NCI-H524 treated with DMSO at 0.1 percent for 48 hours (cell line): ENCODE results near the gene GRM7.

Experiments
- DNase-seq: peaks from one replicate; lab custom pipeline; 2025; lab: John Stamatoyannopoulos, UW

The GRM7 gene

GRCh38 chr3:7241584-7242302, 380.8 kb downstream of the GRM7 start:
- DNase-seq, result no peak

- no peak for DNase-seq
Observed at GRCh38 chr3:7242303-7242635, 381.4 kb downstream of the GRM7 start.

GRCh38 chr3:7249493-7250076, 388.7 kb downstream of the GRM7 start:
- no peak for DNase-seq

GRCh38 chr3:7254251-7254650, 393.3 kb downstream of the GRM7 start:
- DNase-seq, result no peak

- no peak for DNase-seq
Observed at GRCh38 chr3:7260975-7261374, 400.1 kb downstream of the GRM7 start.

- DNase-seq, result no peak
Observed at GRCh38 chr3:7263347-7264195, 402.7 kb downstream of the GRM7 start.

- no peak for DNase-seq
Observed at GRCh38 chr3:7264196-7264526, 403.2 kb downstream of the GRM7 start.

- DNase-seq, result no peak
Observed at GRCh38 chr3:7265736-7266135, 404.8 kb downstream of the GRM7 start.

- no peak for DNase-seq
Observed at GRCh38 chr3:7266551-7266950, 405.6 kb downstream of the GRM7 start.

- no peak for DNase-seq
Observed at GRCh38 chr3:7270731-7271130, 409.8 kb downstream of the GRM7 start.

- no peak for DNase-seq
Observed at GRCh38 chr3:7271631-7272030, 410.7 kb downstream of the GRM7 start.

GRCh38 chr3:7272203-7272602, 411.3 kb downstream of the GRM7 start:
- no peak for DNase-seq

GRCh38 chr3:7275396-7275795, 414.5 kb downstream of the GRM7 start:
- no peak for DNase-seq

GRCh38 chr3:7280318-7280717, 419.4 kb downstream of the GRM7 start:
- DNase-seq, result no peak

GRCh38 chr3:7282988-7283387, 422.1 kb downstream of the GRM7 start:
- DNase-seq, result no peak

- no peak for DNase-seq
Observed at GRCh38 chr3:7285505-7285904, 424.6 kb downstream of the GRM7 start.

- no peak for DNase-seq
Observed at GRCh38 chr3:7288133-7288532, 427.2 kb downstream of the GRM7 start.

GRCh38 chr3:7289121-7289520, 428.2 kb downstream of the GRM7 start:
- no peak for DNase-seq

GRCh38 chr3:7290077-7290825, 429.3 kb downstream of the GRM7 start:
- no peak for DNase-seq

- no peak for DNase-seq
Observed at GRCh38 chr3:7292362-7292761, 431.4 kb downstream of the GRM7 start.

GRCh38 chr3:7293286-7293685, 432.4 kb downstream of the GRM7 start:
- DNase-seq, result no peak

- DNase-seq, result no peak
Observed at GRCh38 chr3:7305561-7305960, 444.6 kb downstream of the GRM7 start.

- DNase-seq, result no peak
Observed at GRCh38 chr3:7306901-7307300, 446.0 kb downstream of the GRM7 start.
